ENCODE measurements around the gene MANBA.

The MANBA gene

GRCh38 chr4:102760645-102761295 is at the start of gene MANBA:
TSS of gene MANBA (minus strand) at chr4:102760968. CDS start at chr4:102760894, 74 bp downstream.
- in situ Hi-C loops (cut with HindIII; ENCODE audit: low sequenced_read_pairs) = no loop called here

DNA sequence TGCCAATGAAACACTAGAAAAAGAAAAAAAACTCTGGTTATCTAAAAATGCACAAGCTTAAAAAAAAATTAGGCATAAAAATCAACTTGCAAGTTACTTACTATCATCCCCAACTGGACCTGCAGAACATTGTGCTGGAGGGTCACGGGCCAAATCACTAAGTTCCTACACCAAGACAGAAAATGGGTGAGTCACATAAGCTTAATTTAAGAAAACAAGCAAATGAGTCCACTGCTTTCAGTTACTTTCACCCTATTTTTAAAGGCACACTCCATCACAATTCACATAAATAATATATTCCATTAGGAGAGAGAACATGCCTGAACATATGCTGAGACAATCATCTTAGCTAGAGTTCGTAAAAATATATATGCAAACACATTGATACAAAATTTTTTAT is 48.9 kb upstream of the MANBA start:
- in situ Hi-C loops (cut with HindIII; ENCODE audit: low sequenced_read_pairs) = no loop called here

DNA sequence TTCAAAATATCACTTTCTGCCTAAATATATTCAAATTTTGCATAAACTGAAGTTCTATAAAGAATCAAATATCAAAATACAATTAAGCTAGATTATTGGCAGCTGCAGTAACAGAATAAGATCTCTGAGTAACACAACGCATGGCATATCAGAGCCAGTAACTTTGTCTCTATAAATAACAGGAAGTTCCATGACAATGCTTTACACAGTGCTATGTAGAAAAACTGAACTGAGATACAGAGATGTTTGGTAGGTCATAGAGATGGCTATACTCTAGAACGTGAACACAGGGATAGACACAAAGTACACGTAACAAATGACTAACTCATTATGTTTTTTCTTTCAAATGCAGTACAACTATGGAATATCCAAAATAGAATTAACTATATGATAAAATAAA is 48.4 kb upstream of the MANBA start:
- in situ Hi-C loops (cut with HindIII; ENCODE audit: low sequenced_read_pairs) = no loop called here

- in situ Hi-C loops (cut with HindIII; ENCODE audit: low sequenced_read_pairs) = no loop called here
Measured at GRCh38 chr4:102808009-102808408, 47.2 kb upstream of the MANBA start.

DNA sequence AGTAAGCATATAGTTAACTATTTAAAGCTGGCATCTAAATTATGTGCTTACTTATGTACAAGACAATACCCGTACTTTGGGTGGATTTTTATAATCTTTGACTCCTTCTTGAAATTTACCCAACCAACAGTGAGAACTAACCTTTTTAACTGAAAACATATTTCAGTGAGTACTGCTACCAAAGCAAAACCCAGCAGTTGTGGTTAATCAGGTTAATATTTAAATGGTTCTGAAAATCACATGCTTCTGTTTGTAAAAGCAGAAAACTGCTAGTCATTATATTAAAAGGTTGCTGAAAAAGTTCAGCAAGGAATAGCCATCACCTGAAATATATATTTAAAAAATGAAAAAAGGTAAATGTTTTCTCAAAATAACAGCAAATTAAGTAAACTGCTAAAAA is 46.6 kb upstream of the MANBA start:
- in situ Hi-C loops (cut with HindIII; ENCODE audit: low sequenced_read_pairs) = no loop called here

GRCh38 chr4:102799816-102800215 is 39.0 kb upstream of the MANBA start:
- in situ Hi-C loops (cut with HindIII; ENCODE audit: low sequenced_read_pairs) = no loop called here

- in situ Hi-C loops (cut with HindIII; ENCODE audit: low sequenced_read_pairs) = no loop called here
Measured at GRCh38 chr4:102794999-102795398, 34.2 kb upstream of the MANBA start.

- in situ Hi-C loops (cut with HindIII; ENCODE audit: low sequenced_read_pairs) = no loop called here
Measured at GRCh38 chr4:102792361-102792936, 31.7 kb upstream of the MANBA start.

DNA sequence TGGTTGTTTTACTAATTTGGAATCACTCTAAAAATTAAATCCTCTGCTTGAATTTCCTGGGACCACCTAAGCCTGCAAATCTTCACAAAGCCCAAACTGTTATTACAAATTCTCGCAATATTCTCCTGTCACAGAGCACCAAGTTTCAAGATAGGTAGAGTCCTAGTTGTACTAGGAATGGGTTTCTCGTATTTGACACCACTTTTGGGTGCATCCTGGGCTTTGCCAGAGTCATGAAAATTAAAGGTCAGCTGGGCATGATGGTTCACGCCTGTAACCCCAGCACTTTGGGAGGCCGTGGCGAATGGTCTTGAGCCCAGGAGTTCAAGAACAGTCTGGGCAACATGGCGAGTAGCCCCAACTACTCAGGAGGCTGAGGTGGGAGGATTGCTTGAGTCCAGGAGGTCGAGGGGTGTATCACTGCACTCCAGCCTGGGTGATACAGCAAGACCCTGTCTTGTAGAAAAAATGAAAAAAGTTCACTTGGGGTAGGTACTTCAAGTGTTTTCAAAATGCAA is 30.6 kb upstream of the MANBA start:
- in situ Hi-C loops (cut with HindIII; ENCODE audit: low sequenced_read_pairs) = no loop called here

GRCh38 chr4:102789317-102789717 is 28.5 kb upstream of the MANBA start:
- in situ Hi-C loops (cut with HindIII; ENCODE audit: low sequenced_read_pairs) = no loop called here

GRCh38 chr4:102787944-102788343 is 27.2 kb upstream of the MANBA start:
- in situ Hi-C loops (cut with HindIII; ENCODE audit: low sequenced_read_pairs) = no loop called here

- in situ Hi-C loops (cut with HindIII; ENCODE audit: low sequenced_read_pairs) = no loop called here
Measured at GRCh38 chr4:102787096-102787881, 26.5 kb upstream of the MANBA start.

- in situ Hi-C loops (cut with HindIII; ENCODE audit: low sequenced_read_pairs) = no loop called here
Measured at GRCh38 chr4:102786279-102786678, 25.5 kb upstream of the MANBA start.

DNA sequence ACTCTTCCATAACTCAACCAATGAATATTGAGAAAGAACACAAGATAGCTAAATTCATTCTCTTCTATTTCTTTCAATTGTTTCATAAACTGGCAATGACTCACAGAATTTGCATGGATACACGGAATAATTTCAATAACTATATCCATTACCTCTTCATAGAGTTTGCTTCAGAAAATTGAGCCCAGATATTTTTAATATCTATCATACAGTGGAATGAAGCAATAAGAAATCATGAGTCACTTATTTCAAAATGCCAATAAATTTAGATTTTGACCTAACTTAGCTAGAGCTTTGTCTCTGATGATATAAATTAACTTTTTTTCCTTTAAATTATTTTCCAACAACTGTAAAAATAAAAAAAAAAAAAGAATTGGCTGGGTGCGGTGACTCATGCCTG is 22.2 kb upstream of the MANBA start:
- in situ Hi-C loops (cut with HindIII; ENCODE audit: low sequenced_read_pairs) = no loop called here

- in situ Hi-C loops (cut with HindIII; ENCODE audit: low sequenced_read_pairs) = no loop called here
Measured at GRCh38 chr4:102781570-102781969, 20.8 kb upstream of the MANBA start.

- in situ Hi-C loops (cut with HindIII; ENCODE audit: low sequenced_read_pairs) = no loop called here
Measured at GRCh38 chr4:102780476-102781144, 19.8 kb upstream of the MANBA start.

DNA sequence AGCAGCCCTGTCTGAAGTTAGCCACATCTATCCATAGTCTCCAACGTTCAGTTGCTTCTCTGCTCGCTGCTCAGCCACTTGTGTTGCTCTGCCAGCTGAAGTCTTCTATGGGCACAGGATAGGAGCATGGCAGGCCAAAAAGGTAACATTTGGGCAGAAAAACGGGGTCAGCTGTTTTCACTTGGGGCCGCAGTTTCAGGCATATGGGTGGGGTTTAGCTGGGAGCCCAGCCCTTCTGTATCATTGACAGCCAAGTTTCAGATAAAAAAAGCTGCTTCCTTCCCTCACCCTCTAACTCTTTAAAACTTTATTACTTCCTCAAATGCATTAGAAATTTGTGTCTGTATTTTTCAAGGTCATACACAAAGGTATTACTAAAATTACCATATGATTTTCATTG is 18.4 kb upstream of the MANBA start:
- in situ Hi-C loops (cut with HindIII; ENCODE audit: low sequenced_read_pairs) = no loop called here

GRCh38 chr4:102778720-102779119 is 18.0 kb upstream of the MANBA start:
- in situ Hi-C loops (cut with HindIII; ENCODE audit: low sequenced_read_pairs) = no loop called here

GRCh38 chr4:102775805-102776204 is 15.0 kb upstream of the MANBA start:
- in situ Hi-C loops (cut with HindIII; ENCODE audit: low sequenced_read_pairs) = no loop called here

DNA sequence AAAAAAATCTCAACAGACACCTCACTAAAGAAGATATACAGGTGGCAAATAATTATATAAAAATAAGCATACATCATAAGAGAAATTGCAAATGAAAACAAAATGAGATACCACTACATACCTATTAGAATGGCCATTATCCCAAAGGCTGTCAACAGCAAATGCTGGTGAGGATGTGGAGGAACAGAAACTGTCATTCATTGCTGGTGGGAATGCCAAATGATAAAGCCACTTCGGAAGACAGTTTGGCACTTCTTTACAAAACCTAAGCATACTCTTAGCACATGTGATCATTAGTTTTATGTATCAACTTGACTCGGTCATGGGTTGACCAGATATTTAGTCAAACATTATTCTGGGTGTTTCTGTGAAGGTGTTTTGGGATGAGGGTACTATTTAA is 13.5 kb upstream of the MANBA start:
- in situ Hi-C loops (cut with HindIII; ENCODE audit: low sequenced_read_pairs) = no loop called here

DNA sequence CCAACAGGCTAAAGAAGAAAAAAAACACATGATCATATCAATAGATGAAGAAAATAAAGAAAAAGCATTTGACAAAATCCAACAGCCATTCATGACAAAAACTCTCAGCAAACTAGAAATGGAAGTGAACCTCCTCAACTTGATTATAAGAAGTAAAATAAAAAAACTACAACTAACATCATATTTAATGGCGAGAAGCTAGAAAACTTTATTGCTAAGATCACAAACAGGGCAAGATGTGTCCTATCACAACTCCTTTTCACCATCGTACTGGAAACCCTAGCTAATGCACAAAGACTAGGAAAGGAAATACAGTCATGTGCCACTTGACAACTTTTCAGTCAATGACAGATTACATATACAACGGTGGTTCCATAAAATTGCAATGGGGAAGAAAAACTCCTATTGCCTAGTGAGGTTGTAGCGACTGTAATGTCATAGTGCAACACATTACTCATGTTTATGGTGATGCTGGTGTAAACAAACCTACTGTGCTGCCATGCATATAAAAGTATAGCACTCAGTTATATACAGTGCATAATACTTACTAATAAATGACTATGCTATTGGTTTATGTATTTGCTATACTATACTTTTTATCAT is 12.1 kb upstream of the MANBA start:
- in situ Hi-C loops (cut with HindIII; ENCODE audit: low sequenced_read_pairs) = no loop called here

Data from DLD1 (cell line).